KOPT-K1 (cell line): ENCODE data around the gene GARRE1.
"Not testable (repeated sequence)": the region's sequence is repeated elsewhere in the genome, so short reads cannot be mapped to it uniquely, and the experiment has no call there.

Source experiments
- H3K27ac ChIP-seq: fragments of 200-600 bp; sonication (generic); 2 replicates; pipeline ENCODE4 v1.5.1; 2016; ENCODE audit warnings: antibody characterized with exemption, mild to moderate bottlenecking, low read depth, low read length; ENCODE audit not compliant: poor library complexity, severe bottlenecking
- H3K36me3 ChIP-seq: fragments of 200-600 bp; sonication (generic); 2 replicates; pipeline ENCODE4 v1.5.1; 2017; ENCODE audit warnings: antibody characterized with exemption, mild to moderate bottlenecking, low read length, moderate library complexity; ENCODE audit not compliant: insufficient read depth
- H3K9me3 ChIP-seq: fragments of 200-600 bp; sonication (generic); 2 replicates; pipeline ENCODE4 v1.5.1; 2017; ENCODE audit warnings: antibody characterized with exemption, low read length, mild to moderate bottlenecking; ENCODE audit not compliant: insufficient read depth, poor library complexity, severe bottlenecking

The GARRE1 gene, protein sequence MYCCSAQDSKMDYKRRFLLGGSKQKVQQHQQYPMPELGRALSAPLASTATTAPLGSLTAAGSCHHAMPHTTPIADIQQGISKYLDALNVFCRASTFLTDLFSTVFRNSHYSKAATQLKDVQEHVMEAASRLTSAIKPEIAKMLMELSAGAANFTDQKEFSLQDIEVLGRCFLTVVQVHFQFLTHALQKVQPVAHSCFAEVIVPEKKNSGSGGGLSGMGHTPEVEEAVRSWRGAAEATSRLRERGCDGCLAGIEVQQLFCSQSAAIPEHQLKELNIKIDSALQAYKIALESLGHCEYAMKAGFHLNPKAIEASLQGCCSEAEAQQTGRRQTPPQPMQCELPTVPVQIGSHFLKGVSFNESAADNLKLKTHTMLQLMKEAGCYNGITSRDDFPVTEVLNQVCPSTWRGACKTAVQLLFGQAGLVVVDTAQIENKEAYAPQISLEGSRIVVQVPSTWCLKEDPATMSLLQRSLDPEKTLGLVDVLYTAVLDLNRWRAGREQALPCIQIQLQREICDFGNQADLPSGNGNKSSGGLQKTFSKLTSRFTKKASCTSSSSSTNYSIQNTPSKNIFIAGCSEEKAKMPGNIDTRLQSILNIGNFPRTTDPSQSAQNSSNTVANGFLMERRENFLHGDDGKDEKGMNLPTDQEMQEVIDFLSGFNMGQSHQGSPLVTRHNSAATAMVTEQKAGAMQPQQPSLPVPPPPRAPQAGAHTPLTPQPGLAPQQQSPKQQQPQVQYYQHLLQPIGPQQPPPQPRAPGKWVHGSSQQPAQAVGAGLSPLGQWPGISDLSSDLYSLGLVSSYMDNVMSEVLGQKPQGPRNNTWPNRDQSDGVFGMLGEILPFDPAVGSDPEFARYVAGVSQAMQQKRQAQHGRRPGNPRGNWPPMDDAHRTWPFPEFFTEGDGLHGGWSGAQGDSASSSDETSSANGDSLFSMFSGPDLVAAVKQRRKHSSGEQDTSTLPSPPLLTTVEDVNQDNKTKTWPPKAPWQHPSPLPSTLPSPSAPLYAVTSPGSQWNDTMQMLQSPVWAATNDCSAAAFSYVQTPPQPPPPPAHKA (N-terminal part only)

DNA sequence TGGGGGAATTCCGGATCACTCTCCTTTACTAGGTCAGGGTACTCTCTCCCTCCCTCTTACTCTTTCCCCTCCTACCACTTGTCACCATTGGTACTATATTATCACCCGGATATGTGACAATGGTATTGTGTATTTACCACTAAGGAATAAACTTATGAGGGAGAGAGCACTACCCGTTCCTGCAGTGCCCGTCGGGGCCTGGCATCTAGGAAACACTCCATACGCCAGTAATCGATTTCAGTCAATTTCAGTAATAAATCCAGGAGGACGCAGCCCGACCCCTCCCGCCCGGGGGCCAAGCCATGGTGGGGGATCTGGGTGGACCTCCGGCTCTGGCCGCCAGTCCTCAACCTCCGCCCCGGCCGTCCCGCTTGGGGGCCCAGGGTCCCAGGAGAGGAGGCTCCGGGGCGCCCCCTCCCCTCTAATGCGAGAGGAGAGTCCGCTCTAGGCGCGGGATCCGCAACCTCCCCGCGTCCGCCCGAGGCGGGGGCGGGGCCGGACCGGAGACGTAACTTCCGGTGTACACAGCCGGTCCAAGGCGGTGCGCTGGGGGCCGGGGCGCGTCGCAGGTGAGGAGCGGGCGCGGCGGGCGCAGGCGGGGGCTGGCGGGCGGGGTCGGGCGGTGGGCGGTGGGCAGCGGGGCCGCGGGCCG lies at the start of gene GARRE1:
GARRE1 (plus strand) TSS at position 509 of the 652 bp plus-strand sequence. CDS start 45,920 bp downstream, outside the sequence.
- Histone ChIP-seq H3K27ac (peak within 1 kb of the TSS; percentile 35), H3K9me3 (no peaks in the 10 kb centered on the region), H3K36me3 (no peaks in the 10 kb centered on the region)

DNA sequence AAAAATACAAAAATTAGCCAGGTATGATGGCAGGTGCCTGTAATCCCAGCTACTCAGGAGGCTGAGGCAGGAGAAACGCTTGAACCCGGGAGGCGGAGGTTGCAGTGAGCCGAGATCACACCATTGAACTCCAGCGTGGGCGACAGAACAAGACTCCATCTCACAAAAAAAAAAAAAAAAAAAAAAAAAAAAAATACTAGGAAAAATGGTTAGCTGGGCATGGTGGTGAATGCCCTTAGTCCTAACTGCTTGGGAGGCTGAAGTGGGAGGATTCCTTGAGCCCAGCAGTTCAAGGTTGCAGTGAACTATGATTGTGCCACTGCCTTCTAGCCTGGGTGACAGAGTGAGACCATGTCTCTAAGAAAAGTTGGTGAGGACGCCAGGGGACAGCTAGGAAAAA lies 49.0 kb upstream of the GARRE1 start:
- H3K27ac ChIP-seq, H3K9me3 ChIP-seq: not testable (repeated sequence)
- peaks cover 89% of the 10 kb centered on the region for H3K36me3 ChIP-seq

DNA sequence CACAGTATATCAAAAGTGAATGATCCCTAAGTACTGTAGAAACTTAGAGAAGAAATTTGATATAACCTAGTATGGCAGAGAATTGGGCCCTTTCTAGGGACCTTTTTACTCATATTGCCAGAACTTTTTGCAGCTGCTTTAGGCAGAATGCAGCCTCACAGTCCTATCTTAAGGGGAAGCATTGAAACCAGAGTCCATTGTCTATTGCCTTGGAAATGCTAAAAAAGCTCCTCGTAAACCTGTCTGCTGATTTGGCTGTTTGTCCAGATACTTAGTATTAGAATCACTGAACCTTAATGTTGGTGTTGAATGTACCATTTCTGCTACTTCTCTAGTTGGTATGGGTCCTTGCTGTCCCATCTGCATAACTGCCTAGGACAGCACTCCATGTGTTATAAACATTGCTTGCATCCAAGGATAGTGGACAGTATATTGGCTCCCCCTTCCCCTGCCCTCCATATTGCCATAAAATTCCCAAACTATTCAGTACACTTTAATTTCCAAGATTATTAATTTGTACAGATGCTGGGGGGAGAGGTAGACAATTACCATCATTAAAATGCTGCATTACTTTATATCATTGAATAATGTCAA lies 46.0 kb upstream of the GARRE1 start:
- Histone ChIP-seq H3K9me3 (no peaks in the 10 kb centered on the region), H3K27ac (no peak overlapping the region), H3K36me3 (peaks cover 94% of the 10 kb centered on the region)

DNA sequence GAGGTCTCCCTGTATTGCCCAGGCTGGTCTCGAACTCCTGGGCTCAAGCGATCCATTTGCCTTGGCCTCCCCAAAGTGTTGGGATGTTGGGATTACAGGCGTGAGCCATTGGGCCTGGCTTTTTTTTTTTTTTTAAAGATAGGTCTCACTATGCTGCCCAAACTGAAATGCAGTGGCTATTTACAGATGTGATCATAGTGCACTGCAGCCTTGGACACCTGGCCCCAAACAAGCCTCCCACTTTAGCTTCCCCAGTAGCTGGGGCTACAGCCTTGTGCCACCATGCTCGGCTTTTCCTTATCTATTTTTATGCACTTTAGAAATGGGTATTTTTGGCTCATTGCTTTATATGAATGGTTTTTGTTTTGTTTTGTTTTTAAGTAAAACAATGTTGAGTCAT lies 44.6 kb upstream of the GARRE1 start:
- Histone ChIP-seq H3K27ac (no peak overlapping the region), H3K36me3 (peaks cover 95% of the 10 kb centered on the region)

DNA sequence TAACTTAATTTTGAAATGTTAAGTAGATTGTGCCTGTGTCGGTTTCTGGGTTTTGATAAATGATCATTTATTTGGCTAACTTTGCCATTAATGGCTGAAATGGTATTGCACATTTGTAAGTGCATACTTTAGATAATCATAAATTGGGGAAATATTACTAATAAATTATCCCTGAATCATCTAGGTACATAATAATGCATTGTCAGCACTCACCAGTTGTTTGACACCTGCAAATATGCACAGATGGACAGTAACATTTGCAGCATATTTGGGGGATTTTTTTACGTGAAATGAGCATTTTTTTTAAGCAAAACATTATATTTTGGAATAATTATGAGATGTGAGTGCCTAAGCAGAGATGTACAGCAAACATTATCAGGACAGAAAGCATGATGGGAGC lies 41.1 kb upstream of the GARRE1 start:
- no peak overlapping the region for H3K27ac ChIP-seq
- no peaks in the 10 kb centered on the region for H3K9me3 ChIP-seq
- peaks cover 82% of the 10 kb centered on the region for H3K36me3 ChIP-seq

More for the DNA sequence above, 44.6 kb upstream of the GARRE1 start:
- H3K9me3 ChIP-seq: no peaks in the 10 kb centered on the region

DNA sequence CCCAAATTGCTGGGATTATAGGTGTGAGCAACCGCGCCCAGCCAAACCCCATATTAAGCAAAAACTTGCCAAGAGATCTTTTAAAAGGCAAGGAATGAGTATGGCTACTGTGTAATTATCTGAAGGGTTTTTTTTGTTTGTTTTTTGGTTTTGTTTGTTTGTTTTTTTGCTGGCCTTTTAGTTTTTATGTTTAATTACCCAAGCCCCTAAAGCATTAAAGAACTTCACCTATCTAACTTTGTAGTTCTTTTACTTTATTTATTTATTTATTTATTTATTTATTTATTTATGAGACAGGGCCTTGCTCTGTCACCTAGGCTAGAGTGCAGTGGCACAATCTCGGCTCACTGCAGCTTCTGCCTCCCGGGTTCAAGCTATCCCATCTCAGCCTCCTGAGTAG lies 40.3 kb upstream of the GARRE1 start:
- Histone ChIP-seq H3K27ac (no peak overlapping the region), H3K36me3 (peaks cover 81% of the 10 kb centered on the region), H3K9me3 (no peaks in the 10 kb centered on the region)

DNA sequence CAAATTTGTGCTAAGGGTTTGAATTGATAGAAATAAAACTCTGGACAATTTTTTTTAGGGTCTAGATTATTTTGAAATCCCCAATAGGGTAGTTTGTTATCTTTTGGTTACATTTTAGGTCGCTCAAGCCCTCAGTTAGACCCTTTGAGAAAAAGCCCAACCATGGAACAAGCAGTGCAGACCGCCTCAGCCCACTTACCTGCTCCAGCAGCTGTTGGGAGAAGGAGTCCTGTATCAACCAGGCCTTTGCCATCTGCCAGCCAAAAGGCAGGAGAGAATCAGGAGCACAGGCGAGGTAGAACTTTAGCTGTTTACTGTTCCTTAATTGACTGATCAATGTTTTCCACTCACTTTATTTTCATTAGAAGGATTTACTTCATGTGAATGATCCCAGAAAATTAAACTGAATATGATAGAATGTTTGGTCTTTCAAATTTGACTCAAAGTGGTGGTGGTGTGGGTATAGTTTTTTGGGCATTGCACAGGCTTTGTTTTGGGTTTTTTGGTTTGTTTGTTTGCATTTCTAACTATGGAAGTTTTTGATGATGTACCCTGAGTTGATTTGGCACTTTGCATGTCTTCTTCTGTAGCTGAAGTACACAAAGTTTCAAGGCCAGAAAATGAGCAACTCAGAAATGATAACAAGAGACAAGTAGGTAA lies 39.2 kb upstream of the GARRE1 start:
- Histone ChIP-seq H3K36me3 (peaks cover 81% of the 10 kb centered on the region), H3K27ac (no peak overlapping the region), H3K9me3 (no peaks in the 10 kb centered on the region)

DNA sequence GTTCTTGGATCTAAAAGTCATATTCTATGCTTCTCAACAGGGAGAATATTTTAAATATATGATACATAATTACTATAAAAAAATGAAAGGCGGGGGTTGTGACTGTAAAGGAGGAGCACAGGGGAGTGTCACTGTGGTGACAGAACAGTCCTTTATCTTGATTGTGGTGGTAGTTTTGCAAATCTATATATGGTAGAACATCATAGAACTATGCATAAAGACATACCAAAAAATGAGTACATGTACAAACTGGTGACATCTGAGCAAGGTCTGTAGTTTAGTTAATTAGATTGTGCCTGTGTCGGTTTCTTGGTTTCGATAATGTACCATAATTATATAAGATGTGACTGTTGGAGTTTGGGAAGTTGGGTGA lies 38.7 kb upstream of the GARRE1 start:
- H3K27ac ChIP-seq: no peak overlapping the region
- H3K36me3 ChIP-seq: peaks cover 81% of the 10 kb centered on the region
- no peaks in the 10 kb centered on the region for H3K9me3 ChIP-seq

DNA sequence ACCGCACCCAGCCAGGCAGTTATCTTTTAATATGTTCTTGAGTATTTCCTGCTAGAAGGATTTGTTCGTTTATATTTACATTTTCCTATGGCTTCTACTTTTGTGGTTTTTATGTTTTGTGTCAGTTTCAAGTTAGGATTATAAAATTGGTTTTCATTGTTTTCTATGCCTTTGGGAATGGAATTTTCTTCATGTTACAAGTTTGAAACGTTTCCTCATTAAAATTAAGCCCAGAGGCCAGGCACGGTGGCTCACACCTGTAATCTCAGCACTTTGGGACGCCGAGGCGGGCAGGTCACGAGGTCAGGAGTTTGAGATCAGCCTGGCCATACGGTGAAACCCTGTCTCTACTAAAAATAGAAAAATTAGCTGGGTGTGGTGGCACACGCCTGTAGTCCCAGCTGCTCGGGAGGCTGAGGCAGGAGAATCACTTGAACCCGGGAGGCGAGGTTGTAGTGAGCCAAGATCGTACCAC lies 37.6 kb upstream of the GARRE1 start:
- H3K36me3 ChIP-seq: peaks cover 81% of the 10 kb centered on the region
- H3K27ac ChIP-seq: not testable (repeated sequence)

DNA sequence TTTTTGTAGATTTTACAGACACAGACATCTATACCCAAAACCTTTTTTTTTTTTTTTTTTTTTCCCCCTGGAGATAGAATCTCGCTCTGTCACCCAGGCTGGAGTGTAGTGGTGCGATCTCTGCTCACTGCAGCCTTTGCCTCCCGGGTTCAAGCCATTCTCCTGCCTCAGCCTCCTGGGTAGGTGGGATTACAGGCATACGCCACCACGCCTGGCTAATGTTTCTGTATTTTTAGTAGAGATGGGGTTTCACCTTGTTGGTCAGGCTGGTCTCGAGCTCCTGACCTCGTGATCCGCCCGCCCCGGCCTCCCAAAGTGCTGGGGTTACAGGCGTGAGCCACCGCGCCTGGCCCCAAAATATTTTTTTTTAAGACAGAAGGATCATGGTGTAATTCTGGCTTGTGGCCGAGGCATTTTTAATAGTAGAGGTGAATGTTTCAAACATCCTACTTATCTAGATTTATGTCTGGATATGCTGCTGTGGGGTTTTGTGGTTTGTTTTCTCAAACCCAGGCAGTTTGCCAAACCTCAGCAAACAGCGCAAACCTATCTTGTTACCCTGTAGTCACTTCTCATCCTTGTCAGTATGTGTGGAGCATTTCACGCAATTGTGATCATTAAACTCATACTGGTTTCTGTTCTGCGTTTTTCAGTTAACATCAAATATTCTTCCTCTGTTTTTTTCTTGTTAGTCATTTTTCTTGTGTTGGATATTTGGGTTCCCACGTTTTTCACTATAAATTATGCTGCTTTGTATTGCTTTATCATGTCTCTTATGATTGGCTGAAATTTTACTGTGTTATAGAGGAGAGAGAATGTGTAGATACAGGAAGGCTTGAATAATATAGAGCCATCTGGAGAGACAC lies 36.2 kb upstream of the GARRE1 start:
- Histone ChIP-seq H3K36me3 (peaks cover 82% of the 10 kb centered on the region), H3K27ac (no peak overlapping the region), H3K9me3 (no peaks in the 10 kb centered on the region)

More for the DNA sequence above, 37.6 kb upstream of the GARRE1 start:
- not testable (repeated sequence) for H3K9me3 ChIP-seq

DNA sequence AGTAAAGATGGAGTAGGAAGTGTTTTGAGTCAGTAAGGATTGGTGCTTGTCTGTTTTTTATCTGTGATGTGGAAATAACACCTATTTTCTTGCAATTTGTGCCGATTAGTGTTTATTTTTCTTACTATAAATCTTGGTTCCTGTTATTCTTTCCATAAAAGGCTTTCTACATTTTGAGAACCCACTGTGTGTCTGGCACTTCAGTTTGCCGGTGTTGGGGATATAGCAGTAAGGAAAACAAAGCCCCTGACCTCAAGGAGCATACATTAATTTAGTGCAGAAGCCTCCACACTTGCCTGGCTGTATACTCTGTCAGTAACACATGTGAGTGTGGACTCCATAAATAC lies 35.6 kb upstream of the GARRE1 start:
- H3K9me3 ChIP-seq: no peaks in the 10 kb centered on the region
- no peak overlapping the region for H3K27ac ChIP-seq
- peaks cover 82% of the 10 kb centered on the region for H3K36me3 ChIP-seq

DNA sequence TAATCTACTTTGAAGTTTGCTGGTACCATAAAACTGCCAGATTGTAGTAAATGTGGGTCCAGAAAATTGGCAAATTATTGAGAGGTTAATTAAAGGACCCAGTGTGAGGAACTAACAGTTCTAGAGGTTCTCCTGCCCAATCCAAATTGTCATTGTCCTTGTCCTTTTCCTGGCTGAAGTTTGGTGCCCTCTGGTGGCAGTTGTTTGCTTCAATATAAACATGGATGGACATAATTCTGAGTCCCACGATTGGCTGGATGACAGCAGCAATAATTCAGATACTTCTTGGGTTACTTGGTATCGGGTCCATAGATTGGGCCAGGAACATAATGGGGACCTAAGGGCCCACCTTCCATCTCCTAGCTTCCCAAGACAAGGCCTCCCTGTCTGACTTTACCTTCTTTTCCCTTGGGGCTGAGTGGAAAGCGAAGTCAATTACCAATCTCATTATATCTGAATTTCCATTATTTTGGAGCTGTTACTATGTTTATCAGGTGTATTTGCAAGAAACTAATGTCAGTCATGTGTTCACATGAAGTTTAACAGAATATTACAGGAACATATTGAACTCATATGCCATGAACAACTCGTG lies 33.8 kb upstream of the GARRE1 start:
- H3K9me3 ChIP-seq: no peaks in the 10 kb centered on the region
- H3K36me3 ChIP-seq: peaks cover 82% of the 10 kb centered on the region
- H3K27ac ChIP-seq: no peak overlapping the region

DNA sequence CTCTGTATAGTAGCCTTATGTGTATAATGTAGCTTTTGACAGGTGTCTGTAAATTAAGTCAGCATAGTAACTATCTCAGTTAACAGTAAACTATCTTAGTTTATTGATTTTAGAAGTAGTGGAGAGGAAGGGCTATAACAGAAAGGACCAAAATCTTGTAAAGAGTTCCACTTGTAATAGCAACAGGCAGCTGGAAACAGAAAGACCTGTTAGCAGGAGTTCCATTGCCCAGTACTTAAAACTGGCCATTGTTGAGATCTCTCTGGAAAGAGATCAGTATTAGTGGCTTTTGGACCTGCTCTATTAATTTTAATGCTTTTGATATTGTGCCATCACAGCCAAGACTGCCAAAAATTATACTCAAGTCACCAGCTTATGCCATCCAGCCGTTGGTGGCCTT lies 32.0 kb upstream of the GARRE1 start:
- peaks cover 89% of the 10 kb centered on the region for H3K36me3 ChIP-seq
- no peaks in the 10 kb centered on the region for H3K9me3 ChIP-seq
- H3K27ac ChIP-seq: no peak overlapping the region
